ENCODE measurements around the gene EVA1C.
"Not testable (repeated sequence)": the region's sequence is repeated elsewhere in the genome, so short reads cannot be mapped to it uniquely, and the experiment has no call there.

EVA1C gene

GRCh38 chr21:32549886-32550285, 137.4 kb downstream of the EVA1C start:
- in situ Hi-C loops (cut with MboI; ENCODE audit: low sequenced_read_pairs), result no loop called here

GRCh38 chr21:32554832-32555638, 142.5 kb downstream of the EVA1C start:
- in situ Hi-C loops (cut with MboI; ENCODE audit: low sequenced_read_pairs), result no loop called here

GRCh38 chr21:32558106-32558505, 145.6 kb downstream of the EVA1C start:
- in situ Hi-C loops (cut with MboI; ENCODE audit: low sequenced_read_pairs), result no loop called here

GRCh38 chr21:32559006-32559610, 146.6 kb downstream of the EVA1C start:
- in situ Hi-C loops (cut with MboI; ENCODE audit: low sequenced_read_pairs), result no loop called here

- in situ Hi-C loops (cut with MboI; ENCODE audit: low sequenced_read_pairs), result no loop called here
Measured at GRCh38 chr21:32560896-32561295, 148.4 kb downstream of the EVA1C start.

- in situ Hi-C loops (cut with MboI; ENCODE audit: low sequenced_read_pairs), result not testable (repeated sequence)
Measured at GRCh38 chr21:32561476-32561875, 149.0 kb downstream of the EVA1C start.

GRCh38 chr21:32562426-32562825, 149.9 kb downstream of the EVA1C start:
- in situ Hi-C loops (cut with MboI; ENCODE audit: low sequenced_read_pairs), result no loop called here

GRCh38 chr21:32562915-32563314, 150.4 kb downstream of the EVA1C start:
- in situ Hi-C loops (cut with MboI; ENCODE audit: low sequenced_read_pairs), result no loop called here
